Left ventricle myocardium inferior (tissue), 1 donor: ENCODE measurements around the gene TMA16. TPM values are rescaled to one million over a fixed set of nuclear protein-coding genes. Genes with fewer than 3 reads are reported as not detected.
A peak's percentile ranks its signal among the peaks of the same experiment; 100 is the strongest.

Source experiments
- DNase-seq: peaks from one replicate; pipeline ENCODE4 v3.0.0-alpha.2; 2020
- H3K27ac ChIP-seq: fragments of 200-600 bp; replicated peaks from 2 replicates; pipeline ENCODE4 v1.8.0; 2021
- H3K27me3 ChIP-seq: fragments of 200-600 bp; 2 replicates; pipeline ENCODE4 v1.8.0; 2021; ENCODE audit warnings: low read depth
- H3K36me3 ChIP-seq: fragments of 200-600 bp; 2 replicates; pipeline ENCODE4 v1.8.0; 2021
- H3K4me1 ChIP-seq: fragments of 200-600 bp; 2 replicates; pipeline ENCODE4 v1.8.0; 2021
- H3K4me3 ChIP-seq: fragments of 200-600 bp; 2 replicates; pipeline ENCODE4 v1.8.0; 2021; ENCODE audit warnings: mild to moderate bottlenecking, moderate library complexity
- H3K9me3 ChIP-seq: fragments of 200-600 bp; replicated peaks from 2 replicates; pipeline ENCODE4 v1.8.0; 2021
- CTCF ChIP-seq: fragments of 200-600 bp; IDR thresholded peaks from 2 replicates; pipeline ENCODE4 v1.8.0; 2021; ENCODE audit warnings: antibody characterized with exemption, mild to moderate bottlenecking, borderline replicate concordance
- intact Hi-C: fragments of 100-400 bp; cut with micrococcal nuclease; formaldehyde crosslinking; loops from one replicate; pipeline ENCODE4 v1.11.0; 2022
- total RNA-seq: library from RNA; stranded (reverse); fragmentation: NEBNext Ultra II Directional; extraction: Animal tissue kit (Norgen Biotek cat#: 25700); gene quantifications from one replicate; pipeline ENCODE4 v1.2.1, GENCODE V29; 2021
- donor health status: DM: no; HTN: yes; CAD: no; lungs with severe emphysema.

The TMA16 gene
- total RNA-seq, 1 donor from 2014 or later = 7.1 TPM

GRCh38 chr4:163476761-163477438 is 17.6 kb upstream of the TMA16 start:
- intact Hi-C loops = no loop called here
- no peak for DNase-seq
- Histone ChIP-seq H3K4me3 (no peak overlapping the region), H3K4me1 (no peaks in the 10 kb centered on the region), H3K9me3 (no peaks in the 10 kb centered on the region), H3K27me3 (no peaks in the 10 kb centered on the region), H3K27ac (no peak overlapping the region), H3K36me3 (no peaks in the 10 kb centered on the region)
- TF ChIP-seq CTCF = no peak

- Histone ChIP-seq H3K9me3 (no peaks in the 10 kb centered on the region), H3K4me3 (no peak overlapping the region), H3K4me1 (no peaks in the 10 kb centered on the region), H3K27me3 (no peaks in the 10 kb centered on the region), H3K27ac (no peak overlapping the region), H3K36me3 (no peaks in the 10 kb centered on the region)
- intact Hi-C loops = no loop called here
- DNase-seq = no peak
- TF ChIP-seq CTCF = no peak
Observed at GRCh38 chr4:163482190-163482589, 12.3 kb upstream of the TMA16 start.

GRCh38 chr4:163484906-163485305 is 9.6 kb upstream of the TMA16 start:
- peak; percentile 63 for TF ChIP-seq CTCF
- Histone ChIP-seq H3K4me1 (no peaks in the 10 kb centered on the region), H3K36me3 (no peaks in the 10 kb centered on the region), H3K27ac (no peak overlapping the region), H3K9me3 (no peaks in the 10 kb centered on the region), H3K4me3 (no peak overlapping the region), H3K27me3 (no peaks in the 10 kb centered on the region)
- intact Hi-C loops = loop anchor here (2.0 kb wide), 1 partner anchor 56 kb away; no protein-coding TSS in a partner anchor
- no peak for DNase-seq

- no peak for TF ChIP-seq CTCF
- Histone ChIP-seq H3K36me3 (no peaks in the 10 kb centered on the region), H3K27me3 (no peaks in the 10 kb centered on the region), H3K9me3 (no peaks in the 10 kb centered on the region), H3K4me1 (no peaks in the 10 kb centered on the region), H3K27ac (no peak overlapping the region), H3K4me3 (no peak overlapping the region)
- intact Hi-C loops = loop anchor here (2.0 kb wide), 1 partner anchor 55 kb away; no protein-coding TSS in a partner anchor
- no peak for DNase-seq
Observed at GRCh38 chr4:163485589-163485988, 8.9 kb upstream of the TMA16 start.

- intact Hi-C loops = no loop called here
- H3K9me3 ChIP-seq = no peaks in the 10 kb centered on the region
- no peak for TF ChIP-seq CTCF
- no peak overlapping the region for H3K4me3 ChIP-seq
- no peaks in the 10 kb centered on the region for H3K27me3 ChIP-seq
- no peak for DNase-seq
- no peaks in the 10 kb centered on the region for H3K36me3 ChIP-seq
- H3K27ac ChIP-seq = no peak overlapping the region
- no peaks in the 10 kb centered on the region for H3K4me1 ChIP-seq
Observed at GRCh38 chr4:163486321-163486720, 8.2 kb upstream of the TMA16 start.
